GM18511 (cell line): ENCODE measurements around the gene VAV2.
"Not testable (repeated sequence)": the region's sequence is repeated elsewhere in the genome, so short reads cannot be mapped to it uniquely, and the experiment has no call there.

Experiments
- ATAC-seq: cut with Tn5 transposase; IDR thresholded peaks from one replicate; pipeline ENCODE4 v1.9.1; 2021; ENCODE audit warnings: mild to moderate bottlenecking, moderate library complexity; ENCODE audit not compliant: unreplicated experiment

The VAV2 gene

DNA sequence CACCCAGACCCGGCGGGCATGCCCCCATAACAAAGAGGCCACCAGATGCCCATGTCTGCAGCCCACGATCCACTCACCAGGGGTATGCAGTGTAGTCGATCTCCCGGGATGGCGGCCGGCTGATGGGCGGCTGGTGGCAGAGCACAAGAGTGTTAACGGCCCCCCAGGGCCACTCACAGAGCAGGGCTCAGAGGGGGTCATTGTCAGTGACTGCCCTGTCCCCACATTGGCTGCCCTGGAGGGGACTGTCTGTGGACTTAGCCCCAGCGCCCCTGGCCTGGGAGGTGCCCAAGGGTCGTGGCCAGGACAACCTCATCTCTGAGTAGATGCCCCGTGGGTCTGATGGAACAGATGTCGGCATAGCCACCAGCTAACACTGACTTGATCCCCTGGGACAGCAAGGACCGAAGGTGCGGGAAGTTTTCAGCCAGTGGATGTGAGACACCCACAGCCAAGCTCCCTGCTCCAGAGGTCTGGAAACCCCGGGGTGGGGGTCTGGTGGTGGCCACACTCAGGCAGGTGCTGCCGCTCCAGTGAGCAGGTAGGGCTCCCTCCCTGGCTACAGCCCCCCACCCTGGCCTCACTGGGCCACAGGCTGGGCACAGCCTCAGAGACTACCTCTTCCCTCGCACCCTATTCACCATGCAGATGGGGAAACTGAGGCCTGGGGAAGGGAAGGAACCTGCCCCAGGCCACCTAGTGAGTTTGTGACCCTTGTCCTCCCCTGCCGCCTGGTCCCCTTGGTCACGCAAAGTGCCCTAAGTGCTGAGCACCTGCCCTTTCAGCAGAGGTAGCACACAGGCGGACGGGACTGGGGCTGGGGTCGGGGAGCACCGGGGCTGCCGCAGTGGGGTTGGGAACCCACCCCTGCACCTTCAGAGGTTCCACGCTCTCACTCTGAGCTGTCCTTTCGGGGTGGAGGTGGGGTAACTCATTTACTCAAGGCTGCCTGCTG lies 215.9 kb downstream of the VAV2 start:
- ATAC-seq: no peak

DNA sequence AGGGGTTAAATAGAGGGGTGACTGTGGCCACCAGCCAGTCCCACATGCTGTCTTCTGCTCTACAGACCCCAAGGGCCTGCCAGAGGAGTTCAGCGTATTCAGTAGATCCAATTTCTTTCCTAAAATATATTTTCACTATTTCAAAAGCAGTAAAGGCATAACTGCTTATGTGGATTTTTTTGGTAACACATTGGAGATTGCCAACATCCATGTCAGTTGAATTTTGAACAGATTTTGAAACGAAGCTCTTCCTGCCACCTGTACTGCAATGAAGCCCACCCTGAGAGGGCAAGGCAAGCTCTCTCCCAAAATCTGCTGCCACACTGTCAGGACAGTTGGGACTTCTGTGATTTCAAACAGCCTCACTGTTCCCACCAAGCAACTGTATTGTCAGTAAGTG lies 216.8 kb downstream of the VAV2 start:
- ATAC-seq: no peak

DNA sequence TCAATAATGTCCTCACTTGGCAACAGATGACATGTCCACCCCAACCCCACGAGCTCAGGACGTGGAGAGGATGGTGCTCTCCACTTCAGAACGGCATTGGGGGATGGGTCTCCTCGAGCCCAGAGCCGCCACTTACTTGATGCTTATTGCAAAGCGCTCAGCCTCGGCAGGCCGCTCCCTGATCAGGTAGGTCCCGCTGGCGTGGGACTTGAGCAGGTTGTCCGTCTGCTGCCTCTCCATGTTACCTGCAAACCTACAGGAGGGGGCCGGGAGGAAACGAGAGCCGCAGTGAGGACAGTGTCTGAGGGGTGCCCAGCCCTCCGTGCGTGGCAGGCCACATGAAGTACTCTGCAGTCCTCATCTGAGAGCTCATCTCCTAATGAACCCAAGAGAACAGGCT lies 217.3 kb downstream of the VAV2 start:
- no peak for ATAC-seq

DNA sequence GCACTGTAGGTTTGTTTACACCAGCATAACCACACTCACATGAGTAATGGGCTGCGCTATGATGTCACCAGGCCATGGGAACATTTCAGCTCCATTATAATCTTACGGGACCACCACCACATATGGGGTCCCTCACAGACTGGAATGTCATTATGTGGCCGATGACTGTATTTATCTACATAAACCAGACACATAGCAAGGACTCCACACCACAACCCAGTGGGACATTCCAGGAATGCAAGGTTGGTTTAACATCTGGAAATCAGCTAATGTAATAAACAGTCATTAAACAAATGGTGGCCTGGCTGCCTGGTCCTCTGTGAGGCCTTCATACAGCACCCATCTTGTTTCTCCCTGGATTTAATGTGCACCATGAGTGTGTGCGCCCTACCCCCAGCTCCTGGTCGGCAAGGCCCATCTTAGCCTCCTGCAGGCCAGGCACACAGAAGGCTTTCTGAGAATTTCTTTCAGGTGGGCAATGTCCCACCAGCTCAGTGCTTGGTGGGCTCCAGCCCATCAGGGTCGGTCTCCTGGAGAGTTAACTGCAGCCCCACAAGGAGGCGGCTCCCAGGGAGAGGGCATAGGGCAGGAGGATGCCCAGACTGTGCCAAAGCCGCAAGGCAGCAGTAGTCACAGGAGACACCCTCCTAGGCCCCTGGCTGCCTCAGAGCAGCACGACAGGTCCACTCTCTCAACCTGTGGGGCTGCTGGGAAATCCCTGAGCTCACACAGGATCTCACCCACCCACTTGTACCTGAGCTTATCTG lies 218.1 kb downstream of the VAV2 start:
- no peak for ATAC-seq

DNA sequence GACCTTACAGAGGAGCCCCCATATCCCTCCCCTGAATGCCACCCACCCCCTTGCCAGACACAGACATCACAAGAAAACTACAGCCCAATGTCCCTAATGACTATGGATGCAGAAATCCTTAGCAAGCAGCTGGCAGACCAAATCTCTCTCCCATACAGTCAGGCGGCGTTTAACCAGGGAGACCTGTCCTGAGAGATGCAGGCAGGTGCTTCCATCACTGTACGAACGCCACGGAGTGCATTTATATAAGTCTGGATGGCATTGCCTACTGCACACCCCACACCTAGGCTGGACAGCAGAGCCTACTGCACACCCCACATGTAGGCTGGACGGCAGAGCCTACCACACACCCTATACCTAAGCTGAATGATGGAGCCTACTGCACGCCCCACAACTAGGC lies 219.5 kb downstream of the VAV2 start:
- ATAC-seq: no peak

DNA sequence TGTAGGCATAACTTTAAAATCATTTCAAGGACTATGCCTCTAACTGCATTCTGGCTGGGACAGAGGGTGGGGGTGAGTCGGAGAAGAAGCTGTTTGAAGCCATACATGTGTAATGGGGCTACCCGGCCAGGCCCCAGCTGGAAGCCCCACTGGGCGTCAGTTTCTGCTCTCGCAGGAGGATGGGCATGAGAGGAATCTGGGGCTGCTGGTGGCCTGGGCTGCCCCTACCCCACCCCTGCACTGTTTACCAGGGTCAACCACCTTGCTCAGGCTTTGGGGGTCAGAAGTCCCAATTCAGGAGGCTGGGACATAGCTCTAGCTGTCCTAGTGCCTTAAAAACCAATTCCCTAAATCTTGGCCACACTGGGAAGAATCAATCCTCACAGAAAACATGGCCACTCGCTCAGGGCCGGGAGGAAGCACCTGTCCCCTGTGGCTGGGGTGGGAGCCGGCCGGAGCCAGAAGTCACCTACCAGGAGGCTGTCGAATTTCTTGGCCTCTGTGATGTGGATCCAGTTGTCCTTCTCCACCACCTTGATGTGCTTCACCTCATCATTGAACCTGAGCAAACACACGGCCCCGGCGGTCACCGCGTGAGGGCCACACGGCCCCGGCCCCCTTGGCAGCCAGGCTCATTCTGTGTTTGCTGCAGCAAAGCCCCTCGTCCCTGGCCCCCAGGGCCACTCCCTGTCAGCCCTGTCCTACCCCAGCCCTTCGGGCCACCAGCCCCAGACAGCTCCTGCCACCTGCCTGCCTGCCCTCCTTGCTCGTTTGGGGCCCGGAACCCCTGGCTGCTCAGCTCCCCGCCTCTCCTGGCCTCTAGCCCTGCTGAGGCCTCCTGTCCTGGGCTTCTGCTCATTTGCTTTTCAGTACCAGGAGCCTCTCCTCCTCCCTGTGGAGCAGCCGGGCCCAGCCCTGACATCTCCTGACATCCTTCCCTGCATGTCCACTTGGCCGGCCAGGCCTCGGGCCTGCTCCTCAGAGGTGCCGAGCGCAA lies 220.3 kb downstream of the VAV2 start:
- ATAC-seq: no peak

DNA sequence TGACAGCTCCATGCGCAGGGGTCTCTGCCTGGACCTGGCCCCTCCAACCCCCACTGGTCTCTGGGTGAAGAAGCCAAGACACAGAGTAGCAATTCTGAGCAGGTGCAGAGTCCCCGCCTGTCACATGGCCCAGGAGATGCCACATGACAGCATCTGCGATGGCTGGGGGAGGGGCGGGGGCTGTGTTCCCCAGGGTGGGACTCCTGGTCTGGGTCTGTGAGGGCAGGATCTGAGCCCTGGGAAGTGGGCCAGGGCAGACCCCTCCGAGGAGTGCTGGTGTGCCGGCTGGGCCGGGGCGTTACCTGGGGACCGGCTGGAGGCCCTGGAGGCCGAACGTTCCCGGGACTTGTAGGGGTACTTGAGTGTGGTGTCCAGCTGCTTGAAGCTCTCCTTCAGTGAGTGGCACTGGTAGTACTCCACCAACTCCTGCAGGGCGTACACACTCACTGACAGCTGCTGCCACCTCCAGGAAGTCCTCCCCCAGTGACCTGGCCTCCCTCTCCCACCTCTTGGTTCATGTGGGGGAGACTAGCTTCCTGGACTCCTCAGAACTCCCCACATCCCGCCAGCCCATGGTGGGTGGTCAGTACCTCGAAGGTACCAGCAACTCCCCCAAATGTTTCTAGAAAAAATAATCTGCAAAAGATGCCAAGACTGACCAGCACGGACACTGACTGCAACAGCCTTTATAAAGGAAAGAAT lies 221.9 kb downstream of the VAV2 start:
- no peak for ATAC-seq

DNA sequence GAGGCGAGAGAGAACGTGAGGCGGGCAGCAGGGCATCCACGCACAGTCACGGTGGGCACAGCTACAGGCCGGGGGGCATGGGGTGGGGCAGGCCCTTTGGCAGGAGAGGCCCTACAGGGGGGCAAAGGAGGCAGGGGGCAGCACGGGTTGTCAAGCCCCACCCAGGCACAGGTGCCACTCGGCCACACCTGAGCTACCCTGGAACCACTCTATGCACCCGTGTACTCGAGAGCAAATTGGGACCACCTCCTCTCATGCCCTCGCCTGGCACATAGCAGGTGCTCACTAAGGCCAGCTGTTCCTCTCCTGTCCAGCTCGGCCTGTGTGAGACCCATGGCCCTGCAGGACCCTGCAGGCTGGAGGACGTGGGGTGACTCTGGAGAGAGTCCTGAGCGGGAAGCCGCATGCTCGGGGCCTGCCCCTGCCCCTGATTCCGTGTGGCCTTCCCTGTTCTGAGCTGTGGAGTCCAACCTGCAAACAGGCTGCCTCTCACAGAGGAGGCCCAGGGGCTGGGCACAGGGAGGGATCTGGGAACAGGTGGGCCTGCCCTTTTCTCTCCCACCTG lies 222.5 kb downstream of the VAV2 start:
- ATAC-seq: no peak

DNA sequence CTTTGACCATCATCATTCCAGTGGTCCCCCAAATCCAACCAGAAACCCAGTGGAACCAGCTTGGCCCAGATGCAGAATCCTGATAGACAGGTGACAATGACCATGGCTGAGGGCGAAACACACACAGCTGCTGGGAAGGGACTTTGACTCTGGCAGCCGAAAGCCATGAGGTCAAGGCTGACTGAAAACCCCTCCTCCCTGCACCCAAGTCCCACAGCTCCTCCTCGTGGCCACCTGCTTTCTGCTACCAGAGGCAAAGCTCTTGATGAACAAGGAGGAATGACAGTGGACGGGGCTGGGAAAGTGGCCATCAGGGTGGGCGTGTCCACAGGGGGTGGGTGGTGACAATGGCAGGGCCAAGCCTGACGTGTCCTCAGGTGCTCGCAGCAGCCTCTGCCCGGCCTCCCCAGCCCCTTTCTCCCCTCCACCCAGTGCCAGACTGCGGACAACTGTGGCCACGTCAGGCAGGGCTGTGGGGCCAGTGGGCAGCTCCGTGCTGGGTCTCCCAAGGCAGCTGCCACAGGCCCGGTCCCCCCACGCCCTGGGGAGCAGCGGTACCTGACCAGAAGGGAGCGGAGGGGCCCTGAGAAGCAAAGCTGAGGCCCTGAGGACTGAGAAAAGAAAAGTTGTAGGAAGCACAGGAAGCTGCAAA lies 223.1 kb downstream of the VAV2 start:
- no peak for ATAC-seq

DNA sequence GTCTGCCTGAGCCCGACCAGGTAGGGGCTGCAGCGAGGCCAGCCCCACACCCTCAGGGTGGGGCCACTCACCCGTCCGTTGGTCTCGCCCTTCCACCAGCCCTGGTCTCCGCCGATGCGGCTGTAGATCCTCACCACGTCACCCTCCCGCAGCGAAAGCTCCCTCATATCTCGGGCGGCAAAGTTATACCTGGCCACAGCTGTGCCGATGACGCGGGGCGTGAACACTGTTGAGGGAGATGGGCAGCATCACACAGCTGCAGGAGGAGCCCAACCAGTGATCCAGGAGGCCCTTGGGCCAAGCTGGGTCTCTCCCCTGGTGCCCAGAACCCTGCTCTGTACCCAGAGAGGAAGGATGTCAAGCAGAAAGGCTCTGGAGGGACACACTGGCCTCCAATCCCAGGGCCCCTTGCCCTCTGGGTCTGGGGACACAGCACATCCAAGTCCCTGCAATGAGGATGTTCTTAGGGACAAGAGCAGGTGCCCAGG lies 223.7 kb downstream of the VAV2 start:
- no peak for ATAC-seq

DNA sequence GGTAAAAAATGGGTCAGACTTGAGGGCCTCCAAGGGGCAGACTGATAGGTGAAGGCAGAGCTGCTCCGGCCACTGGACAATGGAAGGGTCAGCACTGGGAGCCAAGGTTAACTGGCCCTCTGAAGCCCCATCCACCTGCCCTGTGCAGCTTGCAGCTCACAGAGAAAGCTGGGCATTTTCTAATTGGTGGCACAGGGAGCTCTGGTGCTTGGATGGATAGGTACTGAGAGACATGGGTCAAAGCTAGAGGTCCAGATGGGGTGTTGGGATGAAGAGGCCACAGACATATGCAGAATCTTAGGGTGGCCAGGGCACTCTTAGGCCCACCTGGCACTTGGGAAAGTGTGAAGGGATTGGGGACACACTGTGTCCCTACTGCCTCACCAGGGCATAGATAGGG lies 224.5 kb downstream of the VAV2 start:
- ATAC-seq: no peak

DNA sequence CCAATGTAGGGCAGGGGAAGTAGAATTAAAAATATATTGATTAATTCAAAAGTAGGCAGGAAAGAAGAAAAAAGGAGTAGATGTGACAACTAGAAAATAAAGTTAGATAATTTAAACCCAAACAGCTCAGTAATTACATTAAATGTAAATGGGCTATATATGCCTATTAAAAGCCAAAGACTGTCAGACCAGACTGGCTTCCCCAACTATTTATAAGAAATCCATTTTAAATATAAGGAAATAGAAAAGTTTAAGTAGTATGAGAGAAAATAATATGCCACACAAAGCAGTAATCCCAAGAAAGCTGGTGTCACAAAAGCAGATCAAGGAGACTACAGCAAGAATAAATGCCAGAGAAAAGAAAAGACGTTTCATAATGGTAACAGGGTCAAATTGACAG lies 225.1 kb downstream of the VAV2 start:
- no peak for ATAC-seq

DNA sequence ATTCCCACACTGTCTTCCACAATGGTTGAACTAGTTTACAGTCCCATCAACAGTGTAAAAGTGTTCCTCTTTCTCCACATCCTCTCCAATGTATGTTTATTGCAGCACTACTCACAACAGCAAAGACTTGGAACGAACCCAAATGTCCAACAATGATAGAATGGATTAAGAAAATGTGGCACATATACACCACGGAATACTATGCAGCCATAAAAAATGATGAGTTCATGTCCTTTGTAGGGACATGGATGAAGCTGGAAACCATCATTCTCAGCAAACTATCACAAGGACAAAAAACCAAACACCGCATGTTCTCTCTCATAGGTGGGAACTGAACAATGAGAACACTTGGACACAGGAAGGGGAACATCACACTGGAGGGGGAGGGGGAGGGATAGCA lies 225.9 kb downstream of the VAV2 start:
- not testable (repeated sequence) for ATAC-seq

DNA sequence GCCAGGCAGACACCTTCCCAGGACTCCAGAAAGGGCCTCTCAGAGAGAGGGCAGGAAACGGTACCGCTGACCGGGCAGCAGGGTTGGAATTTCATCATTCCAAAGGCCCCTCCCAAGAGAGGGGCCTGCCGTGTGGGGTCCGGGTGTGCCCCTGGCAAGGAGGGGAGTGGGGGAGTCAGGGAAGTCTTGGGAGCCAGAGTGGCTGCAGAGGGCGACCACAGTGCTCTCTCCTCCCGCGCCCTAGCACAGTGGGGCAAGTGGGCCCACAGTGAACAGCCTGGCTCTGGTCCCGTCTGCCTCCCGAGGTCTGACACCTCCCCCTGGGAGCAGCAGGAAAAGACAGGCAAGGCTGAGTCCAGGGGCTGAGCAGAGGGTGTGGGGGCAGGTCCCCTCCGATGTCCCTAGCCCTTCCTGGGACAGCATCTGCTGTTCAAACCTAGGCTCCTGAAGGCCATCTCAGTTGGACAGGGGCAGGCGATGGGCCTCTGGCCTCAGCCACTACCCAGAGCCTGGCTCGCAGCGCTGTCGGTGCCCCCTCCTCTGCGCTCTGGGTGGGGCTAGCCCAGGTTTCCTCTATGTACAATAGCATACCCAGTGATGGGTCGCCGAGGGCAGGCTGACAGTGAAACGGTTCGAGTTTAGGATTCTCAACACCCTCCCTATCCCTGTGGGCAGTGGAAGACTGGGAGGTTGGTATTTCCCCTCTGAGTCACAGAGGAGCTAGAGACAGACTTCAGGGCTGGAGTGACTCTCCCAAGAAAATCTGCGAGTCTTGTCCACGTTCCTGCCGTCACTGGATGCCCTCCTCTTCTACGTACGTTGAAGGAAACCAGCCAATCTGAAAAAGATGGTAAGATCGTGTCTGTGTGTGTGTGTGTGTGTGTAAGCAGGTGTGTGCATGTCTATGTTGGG lies 228.6 kb downstream of the VAV2 start:
- ATAC-seq: no peak

DNA sequence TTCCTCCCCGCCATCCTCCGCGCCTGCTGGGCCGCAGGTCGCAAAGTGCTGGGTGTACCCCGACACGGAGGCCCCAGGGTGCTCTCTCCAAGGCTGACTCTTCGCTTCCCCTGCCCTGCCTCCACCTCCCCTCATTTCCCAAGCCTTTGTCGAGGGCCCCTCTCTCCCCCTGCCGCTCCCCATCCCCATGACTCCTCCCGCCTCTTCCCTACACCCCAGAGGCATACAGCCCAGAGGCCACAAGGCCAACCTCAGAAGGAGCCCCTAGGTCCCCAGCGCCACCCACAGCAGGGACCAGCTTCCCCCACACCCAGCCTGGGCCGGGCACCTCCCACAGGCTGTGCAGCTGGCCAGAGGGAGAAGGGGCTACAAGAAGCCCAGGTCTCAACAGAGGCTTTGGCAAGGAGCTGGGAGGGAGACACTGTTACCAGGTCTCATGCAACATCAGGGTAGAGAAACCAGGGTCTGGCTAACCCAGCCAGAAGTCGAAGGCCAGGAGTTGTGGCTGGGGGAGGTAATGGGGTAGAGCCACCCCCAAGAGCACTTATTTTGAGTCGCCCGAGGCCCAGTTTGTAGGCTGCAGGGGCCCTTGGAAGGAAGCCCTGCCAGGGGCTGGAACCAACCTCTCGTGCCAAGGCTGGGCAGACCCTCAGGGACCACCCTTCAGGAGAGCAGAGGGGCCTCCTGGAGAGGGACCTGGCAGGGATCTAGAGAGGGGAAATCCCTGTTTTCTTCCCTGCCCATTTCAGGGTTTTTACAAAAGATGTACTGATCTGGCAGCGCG lies 229.4 kb downstream of the VAV2 start:
- no peak for ATAC-seq

DNA sequence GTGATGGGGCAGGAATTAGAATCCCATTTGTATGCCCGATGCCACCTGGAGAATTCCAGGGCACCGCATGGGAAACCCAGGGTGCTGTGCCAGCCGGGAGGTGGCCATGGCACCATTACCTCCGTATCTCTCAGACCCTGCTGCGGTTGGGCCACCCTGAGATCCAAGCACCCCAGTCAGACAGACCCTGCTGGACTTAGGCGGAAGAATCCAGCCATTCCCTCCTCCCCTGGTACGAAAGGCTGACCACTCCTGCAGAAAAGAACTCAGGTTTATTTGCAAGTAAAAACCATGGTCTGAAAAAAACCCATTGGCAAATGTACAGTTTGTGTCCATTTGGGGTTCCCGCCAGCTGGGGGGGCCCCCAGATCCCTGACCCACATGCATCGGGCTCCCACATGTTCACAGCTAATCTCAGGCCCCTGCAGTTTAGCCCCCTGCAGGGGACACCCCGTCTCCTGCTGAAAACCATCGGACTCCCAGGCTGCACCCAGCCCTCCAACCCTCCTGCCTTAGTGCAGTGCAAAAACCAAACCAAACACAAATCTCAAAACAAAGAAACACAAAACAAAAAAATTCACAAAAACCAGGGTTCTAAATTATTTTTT lies 230.4 kb downstream of the VAV2 start:
- no peak for ATAC-seq

DNA sequence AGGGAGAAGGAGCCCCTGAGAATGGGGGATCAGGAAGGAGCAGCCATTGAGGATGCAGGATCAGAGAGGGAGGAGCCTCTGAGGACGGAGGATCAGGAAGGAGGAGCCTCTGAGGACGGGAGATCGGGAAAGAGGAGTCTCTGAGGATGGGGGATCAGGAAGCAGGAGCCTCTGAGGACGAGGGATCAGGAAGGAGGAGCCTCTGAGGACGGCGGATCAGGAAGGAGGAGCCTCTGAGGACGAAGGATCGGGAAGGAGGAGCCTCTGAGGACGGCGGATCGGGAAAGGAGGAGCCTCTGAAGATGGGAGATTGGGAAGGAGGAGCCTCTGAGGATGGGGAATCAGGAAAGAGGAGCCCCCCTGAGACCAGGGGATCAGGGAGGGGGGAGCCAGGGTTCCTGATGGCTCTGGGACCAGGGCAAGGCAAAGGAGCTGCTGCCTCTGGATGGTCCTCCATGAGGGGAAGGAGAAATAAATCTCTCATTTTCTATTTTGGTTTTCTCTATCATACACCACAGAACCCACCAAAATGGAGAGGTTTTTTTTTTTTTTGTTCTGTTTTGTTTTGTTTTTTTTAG lies 231.3 kb downstream of the VAV2 start:
- ATAC-seq: no peak
